Head of caudate nucleus (tissue), 42 donors: ENCODE results near the gene ZC3H12A.
A peak's percentile ranks its signal among the peaks of the same experiment; 100 is the strongest.

ENCODE experiments used
- DNase-seq, 42 donors: peaks; one replicate each; pipeline versions ENCODE4 v3.0.0 to v3.0.0-alpha.2; 2020 to 2021; ENCODE audit warnings: mixed read lengths in 7 of 42
- intact Hi-C: fragments of 100-400 bp; cut with DNase I; formaldehyde crosslinking; loops from one replicate; pipeline ENCODE4 v1.15.0; 2022

The ZC3H12A gene

GRCh38 chr1:37475380-37476086 lies 1.2 kb downstream of the ZC3H12A start:
- peak in 1 of 42 donors; percentile 23 for DNase-seq
- intact Hi-C loops = no loop called here

GRCh38 chr1:37476087-37476452 lies 1.7 kb downstream of the ZC3H12A start:
- intact Hi-C loops = no loop called here
- peak in 1 of 42 donors; percentile 12 for DNase-seq

GRCh38 chr1:37476460-37477197 lies 2.2 kb downstream of the ZC3H12A start:
- intact Hi-C loops = no loop called here
- peak in 12 of 42 donors; percentile 25 to 81 (median 48) for DNase-seq

GRCh38 chr1:37477198-37477931 lies 3.0 kb downstream of the ZC3H12A start:
- intact Hi-C loops = no loop called here
- peak in 1 of 42 donors; percentile 29 for DNase-seq

GRCh38 chr1:37477946-37478345 lies 3.6 kb downstream of the ZC3H12A start:
- DNase-seq = peak in 1 of 42 donors; percentile 29
- intact Hi-C loops = no loop called here

GRCh38 chr1:37478451-37478881 lies 4.1 kb downstream of the ZC3H12A start:
- intact Hi-C loops = no loop called here
- peak in 1 of 42 donors; percentile 23 for DNase-seq

- intact Hi-C loops = no loop called here
Measured at GRCh38 chr1:37478890-37479254, 4.5 kb downstream of the ZC3H12A start.

GRCh38 chr1:37479255-37480124 lies 5.1 kb downstream of the ZC3H12A start:
- DNase-seq = peak in 5 of 42 donors; percentile 31 to 74 (median 52)

More at GRCh38 chr1:37478890-37479254, 4.5 kb downstream of the ZC3H12A start:
- DNase-seq = peak in 1 of 42 donors; percentile 11

GRCh38 chr1:37480125-37480466 lies 5.7 kb downstream of the ZC3H12A start:
- intact Hi-C loops = no loop called here

More at GRCh38 chr1:37479255-37480124, 5.1 kb downstream of the ZC3H12A start:
- intact Hi-C loops = no loop called here

GRCh38 chr1:37480581-37481288 lies 6.4 kb downstream of the ZC3H12A start:
- intact Hi-C loops = no loop called here
- no peak for DNase-seq

More at GRCh38 chr1:37480125-37480466, 5.7 kb downstream of the ZC3H12A start:
- no peak for DNase-seq

- DNase-seq = no peak
- intact Hi-C loops = no loop called here
Measured at GRCh38 chr1:37481289-37482003, 7.1 kb downstream of the ZC3H12A start.

- intact Hi-C loops = no loop called here
- no peak for DNase-seq
Measured at GRCh38 chr1:37482004-37482785, 7.8 kb downstream of the ZC3H12A start.

GRCh38 chr1:37482796-37483744 lies 8.7 kb downstream of the ZC3H12A start:
- no peak for DNase-seq
- intact Hi-C loops = no loop called here

- intact Hi-C loops = no loop called here
- no peak for DNase-seq
Measured at GRCh38 chr1:37483785-37484184, 9.4 kb downstream of the ZC3H12A start.

- intact Hi-C loops = no loop called here
- DNase-seq = no peak
Measured at GRCh38 chr1:37484325-37485051, 10.1 kb downstream of the ZC3H12A start.
